ENCODE results near the gene COQ7. TPM values are rescaled to one million over a fixed set of nuclear protein-coding genes. Genes with fewer than 3 reads are reported as not detected.
A peak's percentile ranks its signal among the peaks of the same experiment; 100 is the strongest.

Gene COQ7
- total RNA-seq (10 to 100 TPM; 11.7 to 23.4 (median 18.7) TPM), polyA plus RNA-seq (10 to 100 TPM in 1 of 3 donors, 1 to 10 TPM in 2; 6.6 to 10.9 (median 9.6) TPM)
- long read RNA-seq, donor 1, transcript COQ7-201 (6 exons, 2,657 nt) = major isoform, 6 of 7 reads
- long read RNA-seq, donor 1, partial matches to known transcripts = 0 of 7 reads
- long read RNA-seq, donor 1, other reads (novel, unspliced or antisense) = 0 of 7 reads
- long read RNA-seq, donor 2, transcript COQ7-201 (6 exons, 2,657 nt) = major isoform, 5 of 7 reads
- long read RNA-seq, donor 2, partial matches to known transcripts = 0 of 7 reads
- long read RNA-seq, donor 2, other reads (novel, unspliced or antisense) = 0 of 7 reads

GRCh38 chr16:19067349-19068236, at the start of gene COQ7:
COQ7 (plus strand) TSS chr16:19067614; CDS start chr16:19067665, 51 bp downstream.
- H3K4me1 ChIP-seq = peaks cover 9 to 32% (median 27%) of the 10 kb centered on the region in 6 donors
- 0 to 1% (median 0%) methylated on average over 38 to 68 of the region's 68 CpGs for WGBS, 5 donors
- H3K4me3 ChIP-seq = peak within 1 kb of the TSS; percentile 26 to 80 (median 60)
- H3K9me3 ChIP-seq = no peaks in the 10 kb centered on the region
- peak within 1 kb of the TSS; percentile 96 to 100 (median 99) for H3K27ac ChIP-seq
- TF ChIP-seq CTCF (IDR thresholded peaks at IDR 0.05 in 8 of 11, conservative IDR thresholded peaks at IDR 0.05 in 3 of 11) (peak in 5 of 11 experiments; percentile 3 to 30 (median 21)), POLR2AphosphoS5 (IDR thresholded peaks at IDR 0.05) (peak; percentile 86 to 93 (median 88)), POLR2A (IDR thresholded peaks at IDR 0.05) (peak; percentile 9 to 75 (median 35))
- peak; percentile 99 for DNase-seq
- peaks cover 0 to 12% (median under 1%) of the 10 kb centered on the region in 6 donors for H3K36me3 ChIP-seq
- intact Hi-C loops (cut with DNase I; ENCODE audit: low total_unique reads) = loop anchor here (10.0 kb wide), 1 partner anchor 273 kb away; the partner anchor contains the start of gene RPS15A
- no peaks in the 10 kb centered on the region for H3K27me3 ChIP-seq (replicated peaks in 1 of 7)

GRCh38 chr16:19020689-19021088, 46.7 kb upstream of the COQ7 start:
- no peaks in the 10 kb centered on the region for H3K4me1 ChIP-seq
- WGBS, 5 donors = 86 to 94% (median 89%) methylated on average over 4 of the region's 4 CpGs
- no peaks in the 10 kb centered on the region for H3K9me3 ChIP-seq
- no peaks in the 10 kb centered on the region for H3K36me3 ChIP-seq
- intact Hi-C loops (cut with DNase I; ENCODE audit: low total_unique reads) = no loop called here
- TF ChIP-seq POLR2AphosphoS5 (IDR thresholded peaks at IDR 0.05) (no peak), POLR2A (IDR thresholded peaks at IDR 0.05) (no peak), CTCF (IDR thresholded peaks at IDR 0.05 in 8 of 11, conservative IDR thresholded peaks at IDR 0.05 in 3 of 11) (no peak)
- H3K27ac ChIP-seq = no peak overlapping the region
- no peaks in the 10 kb centered on the region for H3K27me3 ChIP-seq (replicated peaks in 1 of 7)
- no peak overlapping the region for H3K4me3 ChIP-seq
- no peak for DNase-seq

GRCh38 chr16:19021747-19022146, 45.7 kb upstream of the COQ7 start:
- no peaks in the 10 kb centered on the region for H3K4me1 ChIP-seq
- H3K27ac ChIP-seq = no peak overlapping the region
- H3K36me3 ChIP-seq = no peaks in the 10 kb centered on the region
- intact Hi-C loops (cut with DNase I; ENCODE audit: low total_unique reads) = no loop called here
- no peak for DNase-seq
- H3K27me3 ChIP-seq (replicated peaks in 1 of 7) = no peaks in the 10 kb centered on the region
- TF ChIP-seq POLR2A (IDR thresholded peaks at IDR 0.05) (no peak), CTCF (IDR thresholded peaks at IDR 0.05 in 8 of 11, conservative IDR thresholded peaks at IDR 0.05 in 3 of 11) (no peak), POLR2AphosphoS5 (IDR thresholded peaks at IDR 0.05) (no peak)
- H3K4me3 ChIP-seq = no peak overlapping the region
- H3K9me3 ChIP-seq = no peaks in the 10 kb centered on the region
- 86 to 92% (median 87%) methylated on average over 4 of the region's 4 CpGs for WGBS, 5 donors

All from spleen (tissue), 13 donors.